A673 (cell line): ENCODE data around the gene PIGW.

Experiments used
- EZH2 ChIP-seq: fragments of 200-600 bp; sonication (generic); IDR thresholded peaks from 2 replicates; pipeline ENCODE4 v1.6.1; 2017; ENCODE audit warnings: borderline replicate concordance, low read depth, mild to moderate bottlenecking, mixed read lengths, antibody characterized with exemption, low read length; ENCODE audit not compliant: poor library complexity, severe bottlenecking
- TF ChIP-seq, protein P1 (sequence below): fragments of 300-800, 200-600 bp; sonication (generic); conservative IDR thresholded peaks from 2 replicates; pipeline ENCODE4 v1.5.1; 2017; ENCODE audit warnings: low read depth, mild to moderate bottlenecking, antibody characterized with exemption, low read length, moderate library complexity, mixed read lengths

DNA sequence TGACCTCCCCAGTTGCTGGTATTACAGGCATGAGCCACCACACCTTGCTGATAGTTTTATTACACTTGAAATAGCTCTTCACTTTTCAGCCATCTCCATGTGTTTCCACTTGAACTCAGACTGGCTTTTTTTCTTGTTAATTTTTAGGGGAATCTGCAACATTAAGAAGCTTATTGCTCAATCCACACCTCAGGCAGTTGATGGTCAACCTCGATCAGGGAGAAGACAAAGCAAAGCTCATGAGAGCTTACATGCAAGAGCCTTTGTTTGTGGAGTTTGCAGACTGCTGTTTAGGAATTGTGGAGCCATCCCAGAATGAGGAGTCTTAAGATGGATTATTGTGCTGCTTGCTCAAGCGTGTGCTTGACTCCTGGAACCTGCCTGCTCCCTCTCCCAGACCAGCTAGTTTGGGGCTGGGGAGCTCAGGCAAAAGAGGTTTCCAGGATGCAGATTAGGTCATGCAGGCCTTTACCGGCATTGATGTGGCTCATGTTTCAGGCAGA lies 39.7 kb upstream of the PIGW start:
- TF ChIP-seq, protein P1, sequence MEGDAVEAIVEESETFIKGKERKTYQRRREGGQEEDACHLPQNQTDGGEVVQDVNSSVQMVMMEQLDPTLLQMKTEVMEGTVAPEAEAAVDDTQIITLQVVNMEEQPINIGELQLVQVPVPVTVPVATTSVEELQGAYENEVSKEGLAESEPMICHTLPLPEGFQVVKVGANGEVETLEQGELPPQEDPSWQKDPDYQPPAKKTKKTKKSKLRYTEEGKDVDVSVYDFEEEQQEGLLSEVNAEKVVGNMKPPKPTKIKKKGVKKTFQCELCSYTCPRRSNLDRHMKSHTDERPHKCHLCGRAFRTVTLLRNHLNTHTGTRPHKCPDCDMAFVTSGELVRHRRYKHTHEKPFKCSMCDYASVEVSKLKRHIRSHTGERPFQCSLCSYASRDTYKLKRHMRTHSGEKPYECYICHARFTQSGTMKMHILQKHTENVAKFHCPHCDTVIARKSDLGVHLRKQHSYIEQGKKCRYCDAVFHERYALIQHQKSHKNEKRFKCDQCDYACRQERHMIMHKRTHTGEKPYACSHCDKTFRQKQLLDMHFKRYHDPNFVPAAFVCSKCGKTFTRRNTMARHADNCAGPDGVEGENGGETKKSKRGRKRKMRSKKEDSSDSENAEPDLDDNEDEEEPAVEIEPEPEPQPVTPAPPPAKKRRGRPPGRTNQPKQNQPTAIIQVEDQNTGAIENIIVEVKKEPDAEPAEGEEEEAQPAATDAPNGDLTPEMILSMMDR = no peak
- TF ChIP-seq EZH2 = no peak
